Activated T-cell treated with anti-CD3 and anti-CD28 coated beads, Interleukin-2, amount 50 U/mL, for 48 hours (primary cell): ENCODE measurements around the gene NDUFAF3.
"Not testable (repeated sequence)": the region's sequence is repeated elsewhere in the genome, so short reads cannot be mapped to it uniquely, and the experiment has no call there.

Experiments
- DNase-seq, 2 experiments: peaks; one replicate each; pipeline ENCODE4 v3.0.0-alpha.2; 2020

NDUFAF3 gene

GRCh38 chr3:49001155-49001554 lies 20.8 kb upstream of the NDUFAF3 start:
- DNase-seq: no peak

GRCh38 chr3:49004352-49005302 lies 17.3 kb upstream of the NDUFAF3 start:
- DNase-seq: no peak

- no peak for DNase-seq
Measured at GRCh38 chr3:49005303-49005680, 16.6 kb upstream of the NDUFAF3 start.

GRCh38 chr3:49005998-49006397 lies 15.9 kb upstream of the NDUFAF3 start:
- DNase-seq: no peak

- DNase-seq: no peak
Measured at GRCh38 chr3:49006408-49007067, 15.4 kb upstream of the NDUFAF3 start.

GRCh38 chr3:49007068-49007770 lies 14.7 kb upstream of the NDUFAF3 start, which contains the start of gene WDR6:
Gene WDR6, plus strand, starts transcription at chr3:49007391. Its CDS starts 41 bp downstream, at chr3:49007432.
- peak; percentile 96 to 97 for DNase-seq

GRCh38 chr3:49007771-49008528 lies 14.0 kb upstream of the NDUFAF3 start:
- DNase-seq: peak; percentile 93

- not testable (repeated sequence) for DNase-seq
Measured at GRCh38 chr3:49008627-49009026, 13.3 kb upstream of the NDUFAF3 start.

- DNase-seq: no peak
Measured at GRCh38 chr3:49009396-49009795, 12.5 kb upstream of the NDUFAF3 start.

GRCh38 chr3:49012441-49013017 lies 9.4 kb upstream of the NDUFAF3 start:
- no peak for DNase-seq

- DNase-seq: no peak
Measured at GRCh38 chr3:49013113-49013737, 8.7 kb upstream of the NDUFAF3 start.

- DNase-seq: peak; percentile 71
Measured at GRCh38 chr3:49013738-49014660, 7.9 kb upstream of the NDUFAF3 start.

GRCh38 chr3:49015072-49015471 lies 6.8 kb upstream of the NDUFAF3 start:
- no peak for DNase-seq

- DNase-seq: no peak
Measured at GRCh38 chr3:49015765-49016164, 6.2 kb upstream of the NDUFAF3 start.

GRCh38 chr3:49016414-49017228 lies 5.3 kb upstream of the NDUFAF3 start:
- DNase-seq: no peak

- peak in 1 of 2 experiments; percentile 44 for DNase-seq
Measured at GRCh38 chr3:49017229-49017970, 4.5 kb upstream of the NDUFAF3 start.

- peak; percentile 76 to 79 for DNase-seq
Measured at GRCh38 chr3:49017971-49018706, 3.8 kb upstream of the NDUFAF3 start, which contains the start of gene DALRD3. Gene DALRD3, minus strand, starts transcription at chr3:49018580. Its CDS starts 16 bp downstream, at chr3:49018564.

- DNase-seq: no peak
Measured at GRCh38 chr3:49018707-49019006, 3.3 kb upstream of the NDUFAF3 start.
